Measurements from ENCODE around the gene DTNB.

- TF ChIP-seq CTCF (IDR thresholded peaks at IDR 0.05) (no peak), MEF2A (IDR thresholded peaks at IDR 0.05; ENCODE audit: borderline replicate concordance, low read depth) (no peak), POLR2AphosphoS5 (IDR thresholded peaks at IDR 0.05; ENCODE audit: low read depth, low read length) (no peak), NRF1 (IDR thresholded peaks at IDR 0.05; ENCODE audit: low read depth, low read length) (no peak), EP300 (IDR thresholded peaks at IDR 0.05; ENCODE audit: borderline replicate concordance in 1 of 2, low read depth in 1 of 2, low read length in 1 of 2) (no peak), MAX (IDR thresholded peaks at IDR 0.05; ENCODE audit: low read depth) (no peak)
Observed at GRCh38 chr2:25414781-25415180, 258.6 kb downstream of the DTNB start.

Data from SK-N-SH (cell line).